Activated T-cell treated with anti-CD3 and anti-CD28 coated beads, Interleukin-2, amount 50 U/mL, for 48 hours (primary cell): ENCODE results near the gene FTO.

Experiments
- DNase-seq, 2 experiments: peaks; one replicate each; pipeline ENCODE4 v3.0.0-alpha.2; 2020

The FTO gene

DNA sequence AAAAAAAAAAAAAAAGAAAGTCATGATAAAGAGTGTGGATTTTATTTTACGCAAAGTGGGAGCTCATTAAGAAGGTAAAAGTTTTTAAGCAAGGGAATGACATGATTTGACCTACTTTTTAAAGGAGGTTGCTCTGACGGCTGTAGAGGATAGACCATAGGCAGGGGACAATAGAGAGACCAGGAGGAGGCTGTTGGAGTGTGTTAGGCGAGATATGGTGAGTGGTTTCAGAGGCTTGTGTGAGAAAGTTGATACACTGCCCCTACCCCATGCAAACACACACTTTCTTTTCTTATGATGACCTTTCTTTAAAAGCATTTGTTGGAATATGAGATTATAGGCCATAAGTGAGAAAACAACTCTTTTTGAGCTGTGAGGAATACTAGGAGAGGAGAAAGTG lies 82.0 kb downstream of the FTO start:
- DNase-seq: no peak

GRCh38 chr16:53787423-53787822 lies 83.5 kb downstream of the FTO start:
- no peak for DNase-seq

GRCh38 chr16:53789137-53789536 lies 85.2 kb downstream of the FTO start:
- no peak for DNase-seq

GRCh38 chr16:53792161-53792951 lies 88.4 kb downstream of the FTO start:
- DNase-seq: no peak

- DNase-seq: no peak
Measured at GRCh38 chr16:53803451-53803850, 99.5 kb downstream of the FTO start.

- DNase-seq: no peak
Measured at GRCh38 chr16:53803998-53804397, 100.0 kb downstream of the FTO start.

- no peak for DNase-seq
Measured at GRCh38 chr16:53804467-53804866, 100.5 kb downstream of the FTO start.

DNA sequence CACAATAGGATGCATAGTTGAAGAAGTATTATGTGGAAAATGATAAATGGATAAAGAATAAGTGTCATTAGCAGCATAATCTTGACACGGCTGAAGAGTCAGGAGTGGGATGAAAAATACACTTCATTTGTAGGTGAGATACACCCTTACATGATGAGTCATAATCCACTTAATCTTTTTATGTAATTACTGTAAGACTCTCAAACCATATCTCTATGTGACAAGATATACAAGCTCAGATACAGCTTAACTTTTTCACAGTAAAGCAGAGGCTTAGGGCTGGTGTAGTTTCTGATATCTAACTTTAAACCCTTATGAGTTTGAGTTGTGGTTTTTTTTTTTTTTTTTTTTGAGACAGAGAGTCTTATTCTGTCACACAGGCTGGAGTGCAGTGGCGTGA lies 101.2 kb downstream of the FTO start:
- no peak for DNase-seq

DNA sequence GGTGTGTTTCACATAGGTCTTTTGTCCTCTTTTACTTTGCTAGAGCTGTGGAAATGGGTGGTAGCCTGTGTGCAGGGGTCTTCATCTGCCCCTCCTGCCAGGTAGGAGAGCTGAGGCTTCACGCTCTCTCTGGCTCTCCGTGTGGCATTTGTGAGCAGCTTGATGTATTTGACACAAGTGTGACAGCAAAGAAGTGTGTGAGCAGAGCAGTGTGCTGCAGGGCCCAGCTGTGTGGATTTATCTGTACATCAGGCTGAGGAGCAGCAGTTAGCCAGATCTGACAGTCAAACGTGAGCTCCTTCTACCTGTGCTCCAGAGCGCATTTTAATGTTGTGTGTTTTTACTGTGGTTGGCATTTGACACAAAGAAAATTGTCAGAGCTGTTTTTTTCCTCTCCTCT lies 101.8 kb downstream of the FTO start:
- DNase-seq: no peak

DNA sequence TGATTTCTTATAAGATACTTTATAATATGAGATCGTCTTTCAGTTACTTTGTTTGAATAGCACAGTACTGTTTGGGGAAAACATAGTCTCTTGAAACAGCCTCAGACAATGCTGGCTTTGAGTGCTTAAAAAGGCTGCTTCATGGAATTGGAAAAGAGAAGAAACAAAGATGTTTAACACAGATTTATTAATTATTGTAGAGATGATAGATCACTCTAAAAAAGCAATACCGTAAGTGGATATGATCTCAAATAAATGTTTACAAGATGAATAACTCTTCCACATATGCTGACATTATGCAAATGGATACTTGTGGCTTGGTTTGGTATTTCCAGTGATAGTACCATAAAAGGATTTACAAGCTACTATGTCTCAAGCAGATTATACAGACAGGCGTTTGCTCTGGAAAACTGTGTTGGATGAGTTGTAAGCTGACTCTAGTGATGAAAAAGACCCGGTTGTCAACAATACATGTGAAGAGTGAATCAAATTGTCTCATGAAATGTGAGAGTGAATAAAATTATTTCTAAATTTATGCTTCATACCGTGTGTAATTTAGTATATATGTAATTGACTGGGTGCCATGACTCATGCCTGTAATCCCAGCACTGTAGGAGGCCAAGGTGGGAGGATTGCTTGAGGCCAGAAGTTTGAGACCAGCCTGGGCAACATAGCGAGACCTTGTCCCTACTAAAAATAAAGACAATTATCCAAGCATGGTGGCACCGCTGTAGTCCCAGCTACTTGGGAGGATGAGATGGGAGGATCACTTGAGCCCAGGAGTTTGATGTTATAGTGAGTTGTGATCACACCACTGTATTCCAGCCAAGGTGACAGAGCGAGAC lies 105.4 kb downstream of the FTO start:
- no peak for DNase-seq

- DNase-seq: no peak
Measured at GRCh38 chr16:53812914-53813313, 109.0 kb downstream of the FTO start.

GRCh38 chr16:53814801-53815200 lies 110.8 kb downstream of the FTO start:
- DNase-seq: no peak

GRCh38 chr16:53816211-53816836 lies 112.4 kb downstream of the FTO start:
- DNase-seq: no peak

DNA sequence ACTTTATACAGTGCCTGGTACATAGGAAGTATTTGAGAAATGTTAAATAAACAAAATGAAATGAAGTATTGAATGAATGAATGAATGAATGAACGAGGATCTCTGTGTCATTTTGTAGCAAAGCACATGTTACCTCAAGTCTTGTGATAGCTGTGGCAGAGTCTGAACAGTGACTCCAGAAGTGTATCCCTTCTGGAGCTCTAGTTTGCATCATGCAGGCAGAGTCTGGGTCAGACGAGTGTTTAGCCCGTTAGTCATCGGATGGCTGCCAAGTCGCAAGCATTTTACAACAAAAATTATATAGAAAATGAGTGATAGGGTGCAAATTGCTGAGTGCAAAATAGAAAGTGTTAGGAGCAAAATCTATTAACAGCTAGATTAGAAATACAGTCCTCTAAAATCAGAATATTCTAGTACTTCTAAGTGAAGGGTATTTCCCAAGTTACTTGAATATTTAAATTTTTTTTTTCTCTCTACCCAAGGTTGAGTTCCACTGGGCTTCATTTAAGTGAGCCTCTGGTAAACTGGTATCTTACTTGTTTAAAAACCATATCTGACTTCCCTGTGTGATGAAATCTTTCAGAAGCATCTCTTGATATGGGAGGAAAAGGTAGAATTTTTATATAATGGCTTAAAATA lies 113.3 kb downstream of the FTO start:
- DNase-seq: no peak

DNA sequence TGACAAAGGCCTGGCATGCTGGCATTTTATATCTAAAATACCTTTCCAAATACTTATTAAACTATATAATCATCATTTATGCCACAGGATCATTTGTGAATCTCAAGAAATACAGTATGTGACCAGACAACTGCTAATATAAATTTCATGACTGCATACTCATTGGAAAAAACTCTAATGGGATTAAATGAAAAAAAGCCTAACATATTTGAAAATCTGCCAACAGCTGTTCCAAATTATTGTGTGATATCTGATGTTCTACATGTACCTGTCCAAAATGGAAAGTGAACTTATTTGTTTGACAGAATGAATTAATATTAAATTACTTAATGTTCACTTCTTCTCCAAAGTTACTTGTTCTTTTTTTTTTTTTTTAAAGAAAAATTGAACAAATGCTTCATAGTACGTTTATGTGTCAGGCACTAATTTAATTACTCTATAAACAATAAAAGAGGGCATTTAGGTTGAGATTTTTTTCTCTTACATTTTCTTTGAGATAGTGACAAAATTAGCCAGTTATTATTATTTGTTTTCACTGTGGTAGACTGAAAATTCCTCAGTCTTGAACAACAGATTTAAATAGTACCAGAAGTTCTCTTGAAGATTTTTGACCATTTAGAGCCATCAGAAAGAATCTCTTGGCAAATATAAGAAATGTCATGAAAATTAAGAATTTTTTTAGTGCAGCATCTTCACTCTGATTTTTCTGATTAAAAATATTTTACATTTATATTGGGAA lies 114.0 kb downstream of the FTO start:
- no peak for DNase-seq

DNA sequence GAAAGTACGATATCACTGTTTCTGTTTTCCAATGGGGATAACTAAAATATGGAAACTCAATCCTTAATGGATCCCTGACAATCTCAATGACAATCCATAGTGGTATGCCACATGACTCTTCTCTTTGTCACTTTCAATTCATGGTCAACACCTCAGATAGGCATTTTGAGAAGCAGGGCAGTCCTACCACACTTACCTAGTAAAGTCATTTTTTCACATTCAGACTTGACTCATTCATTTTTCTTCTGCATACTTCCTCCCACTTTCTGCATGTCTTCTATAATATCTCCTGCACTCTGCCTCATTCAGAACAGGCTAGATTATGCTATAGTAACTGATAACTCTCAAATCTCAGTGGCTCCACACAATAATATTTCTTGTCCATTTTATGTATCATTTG lies 117.5 kb downstream of the FTO start:
- DNase-seq: no peak

DNA sequence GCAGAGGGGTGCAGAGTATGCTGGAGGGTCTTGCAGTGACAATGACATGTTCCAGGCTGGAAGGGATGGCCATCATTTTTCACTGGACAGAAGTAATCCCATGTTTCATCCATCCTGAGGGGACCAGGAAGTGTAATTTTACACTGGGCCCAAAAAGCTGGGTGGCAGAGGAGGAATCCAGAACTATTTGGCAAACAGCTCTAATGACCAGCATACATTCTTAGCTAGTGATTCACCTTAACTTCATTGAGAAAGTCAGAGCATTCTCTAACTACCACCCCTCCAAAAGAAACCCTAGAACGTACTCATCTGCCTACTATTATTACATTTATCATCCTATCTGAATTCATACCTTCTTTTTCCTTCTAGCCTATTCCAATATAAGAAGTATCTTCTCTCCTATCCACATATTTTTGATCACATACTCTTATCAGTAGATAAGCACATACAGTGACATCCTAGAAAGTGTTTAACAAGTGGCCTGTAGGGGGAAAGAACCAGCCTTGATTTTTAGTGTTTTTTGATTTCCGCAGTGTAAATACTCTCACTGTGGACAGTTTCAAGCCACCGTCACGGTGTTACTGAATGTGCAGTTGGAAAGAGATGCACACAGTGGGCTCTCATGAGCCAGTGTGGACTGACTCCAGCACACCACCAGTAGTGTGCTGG lies 118.1 kb downstream of the FTO start:
- no peak for DNase-seq

GRCh38 chr16:53822936-53823529 lies 119.1 kb downstream of the FTO start:
- no peak for DNase-seq

DNA sequence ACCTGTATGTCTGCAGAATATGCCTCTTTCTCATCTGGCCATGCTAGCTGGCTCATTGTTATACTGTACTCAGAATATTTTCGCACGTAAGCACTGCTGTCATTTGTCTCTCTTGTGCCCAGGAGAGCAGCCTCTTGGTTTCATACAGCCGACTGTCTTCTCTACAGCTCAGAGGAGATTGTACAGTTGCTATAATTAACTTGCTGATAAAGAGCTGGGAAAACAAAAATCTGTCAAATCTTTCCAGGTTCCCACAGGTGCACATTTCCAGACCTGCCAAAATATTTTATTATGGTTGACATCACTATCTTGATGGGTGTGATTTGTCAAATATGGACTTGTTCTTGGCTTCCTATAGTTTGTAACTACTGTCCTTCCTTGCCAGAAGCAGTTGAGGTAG lies 122.7 kb downstream of the FTO start:
- DNase-seq: no peak

DNA sequence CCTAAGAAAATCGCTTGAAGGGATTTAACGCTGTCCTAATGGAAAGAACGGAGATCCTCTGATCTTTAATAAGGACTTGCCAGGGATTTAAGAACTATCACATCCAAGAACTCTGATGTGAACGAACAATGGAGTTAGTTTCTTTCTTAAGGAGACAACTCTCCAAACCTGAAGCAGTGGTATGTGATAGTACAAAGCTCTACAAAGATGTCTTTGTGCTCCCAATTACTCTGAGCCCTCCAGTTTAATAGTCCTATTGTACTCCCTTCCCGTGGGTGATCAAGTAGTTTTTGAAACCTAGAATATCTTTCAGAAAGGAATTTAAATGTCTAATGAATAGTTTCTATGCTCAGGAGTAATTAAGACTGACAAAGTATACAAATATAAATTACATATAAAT lies 123.8 kb downstream of the FTO start:
- no peak for DNase-seq

DNA sequence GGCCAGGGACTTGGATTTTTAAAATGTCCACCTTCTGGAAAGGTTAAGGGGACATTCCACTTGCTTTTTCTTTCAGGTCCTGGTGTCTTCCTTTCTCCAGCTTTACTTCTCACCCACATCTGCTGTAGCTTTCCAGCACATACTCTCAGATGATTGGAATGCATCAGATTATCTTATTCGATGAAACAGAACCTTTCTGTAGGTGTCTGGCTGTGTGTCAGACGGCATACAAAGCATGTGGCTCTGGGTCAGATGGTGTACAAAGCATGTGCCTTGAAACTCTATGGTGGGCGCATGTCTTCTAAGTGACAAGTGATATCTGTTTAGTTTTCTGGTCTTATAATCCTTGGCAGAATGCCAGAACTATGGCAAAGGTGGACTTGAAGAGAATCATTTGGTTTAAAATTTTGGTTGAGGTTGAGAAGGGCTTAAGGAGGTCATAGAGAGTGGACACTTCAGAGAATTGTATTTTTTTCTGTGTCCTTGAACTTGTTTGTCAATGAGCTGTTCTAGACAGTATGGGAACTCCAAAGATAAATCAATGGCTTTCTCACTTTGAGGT lies 125.3 kb downstream of the FTO start:
- DNase-seq: no peak
